ENCODE measurements around the gene CDH2. TPM values are rescaled to one million over a fixed set of nuclear protein-coding genes. Genes with fewer than 3 reads are reported as not detected.

CDH2 gene
- total RNA-seq, 1 experiment from 2014 or later = 36.2 TPM

DNA sequence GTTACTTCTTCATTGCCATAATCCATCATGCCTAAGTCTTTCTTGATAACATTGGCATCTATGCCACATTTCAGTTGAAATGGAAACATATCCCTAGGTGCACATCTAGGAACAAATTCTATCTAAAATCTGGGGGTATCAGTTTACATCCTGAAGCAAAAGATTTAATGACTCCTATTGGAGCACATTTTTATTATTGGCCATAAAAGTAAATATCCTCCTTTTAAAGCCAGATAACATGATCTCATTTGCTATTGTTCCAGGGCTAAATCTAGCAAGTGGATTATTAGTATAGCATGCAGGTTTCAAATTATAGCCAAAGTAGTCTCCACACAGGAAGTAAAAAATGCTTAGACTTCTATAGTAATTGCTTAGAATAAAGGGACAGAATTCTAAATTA lies 193.2 kb downstream of the CDH2 start:
- Mint-ChIP-seq H3K9me3 (no peaks in the 10 kb centered on the region), H3K27me3 (ENCODE audit: low read depth) (no peaks in the 10 kb centered on the region), H3K4me1 (peaks cover 17% of the 10 kb centered on the region in 2 experiments), H3K27ac (no peak overlapping the region), H3K36me3 (ENCODE audit: insufficient read depth in 1 of 3, low read depth in 3 of 3) (peaks cover 0 to 5% (median 0%) of the 10 kb centered on the region in 3 experiments; a peak in 2 of 7 replicates), H3K4me3 (no peak overlapping the region)
- Histone ChIP-seq H3K79me1 (ENCODE audit: insufficient read depth, low read depth, low read length, poor library complexity, severe bottlenecking) (no peaks in the 10 kb centered on the region), H2BK120ac (ENCODE audit: low read depth, low read length, poor library complexity, severe bottlenecking) (no peak overlapping the region), H4K8ac (replicated peaks; ENCODE audit: insufficient read length, low read depth, low read length) (no peak overlapping the region), H3K14ac (ENCODE audit: insufficient read depth, low read length) (no peak overlapping the region), H4K20me1 (ENCODE audit: control insufficient read depth, insufficient read depth, insufficient read length) (no peaks in the 10 kb centered on the region), H3K9ac (ENCODE audit: extremely low read depth, insufficient read length, low read length) (no peak overlapping the region), H3K79me2 (ENCODE audit: insufficient read depth, low read length) (no peaks in the 10 kb centered on the region), H3K27me3 (ENCODE audit: insufficient read depth, low read length) (no peaks in the 10 kb centered on the region), H3K23me2 (ENCODE audit: insufficient read length, low read depth, low read length, poor library complexity, severe bottlenecking) (no peaks in the 10 kb centered on the region), H3K56ac (ENCODE audit: insufficient read length, low read depth, low read length) (no peak overlapping the region), H3K9me3 (ENCODE audit: control insufficient read depth, low read depth, low read length) (no peaks in the 10 kb centered on the region), H4K5ac (ENCODE audit: insufficient read length, low read depth, low read length) (no peak overlapping the region), H3K4ac (ENCODE audit: low read depth, low read length) (no peak overlapping the region), H3K4me2 (ENCODE audit: insufficient read depth, insufficient read length, low read length) (no peak overlapping the region), H2BK12ac (ENCODE audit: insufficient read length, low read depth, low read length) (no peak overlapping the region), H3K4me1 (ENCODE audit: insufficient read depth, low read length) (peaks cover 2% of the 10 kb centered on the region; the same call in 1 of the 2 replicates), H2BK15ac (ENCODE audit: low read depth, low read length) (no peak overlapping the region), H3T11ph (ENCODE audit: low read length) (no peak overlapping the region), H2BK20ac (ENCODE audit: low read depth, low read length, poor library complexity, severe bottlenecking) (no peak overlapping the region), H4K91ac (ENCODE audit: insufficient read length, low read depth, low read length) (no peak overlapping the region), H2AK5ac (ENCODE audit: insufficient read length, low read length) (no peak overlapping the region), H3K23ac (ENCODE audit: insufficient read length, low read depth, low read length) (no peak overlapping the region), H3K27ac (ENCODE audit: insufficient read length, low read depth, low read length) (no peak overlapping the region), H2AFZ (ENCODE audit: low read length) (no peak overlapping the region), H2BK5ac (ENCODE audit: insufficient read length, low read length) (no peak overlapping the region), H3K18ac (ENCODE audit: insufficient read length, low read depth, low read length) (no peak overlapping the region)
- DNase-seq = no peak
- TF ChIP-seq, protein P1, sequence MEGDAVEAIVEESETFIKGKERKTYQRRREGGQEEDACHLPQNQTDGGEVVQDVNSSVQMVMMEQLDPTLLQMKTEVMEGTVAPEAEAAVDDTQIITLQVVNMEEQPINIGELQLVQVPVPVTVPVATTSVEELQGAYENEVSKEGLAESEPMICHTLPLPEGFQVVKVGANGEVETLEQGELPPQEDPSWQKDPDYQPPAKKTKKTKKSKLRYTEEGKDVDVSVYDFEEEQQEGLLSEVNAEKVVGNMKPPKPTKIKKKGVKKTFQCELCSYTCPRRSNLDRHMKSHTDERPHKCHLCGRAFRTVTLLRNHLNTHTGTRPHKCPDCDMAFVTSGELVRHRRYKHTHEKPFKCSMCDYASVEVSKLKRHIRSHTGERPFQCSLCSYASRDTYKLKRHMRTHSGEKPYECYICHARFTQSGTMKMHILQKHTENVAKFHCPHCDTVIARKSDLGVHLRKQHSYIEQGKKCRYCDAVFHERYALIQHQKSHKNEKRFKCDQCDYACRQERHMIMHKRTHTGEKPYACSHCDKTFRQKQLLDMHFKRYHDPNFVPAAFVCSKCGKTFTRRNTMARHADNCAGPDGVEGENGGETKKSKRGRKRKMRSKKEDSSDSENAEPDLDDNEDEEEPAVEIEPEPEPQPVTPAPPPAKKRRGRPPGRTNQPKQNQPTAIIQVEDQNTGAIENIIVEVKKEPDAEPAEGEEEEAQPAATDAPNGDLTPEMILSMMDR (conservative IDR thresholded peaks at IDR 0.05) = no peak
